GM21515 (cell line): ENCODE results near the gene BACH2.
A peak's percentile ranks its signal among the peaks of the same experiment; 100 is the strongest.
"Not testable (repeated sequence)": the region's sequence is repeated elsewhere in the genome, so short reads cannot be mapped to it uniquely, and the experiment has no call there.

Source experiments
- ATAC-seq: cut with Tn5 transposase; IDR thresholded peaks from one replicate; pipeline ENCODE4 v1.9.1; 2021; ENCODE audit not compliant: unreplicated experiment

Gene BACH2

GRCh38 chr6:90186637-90187371 lies 109.8 kb downstream of the BACH2 start:
- no peak for ATAC-seq

- ATAC-seq, result no peak
Observed at GRCh38 chr6:90186026-90186425, 110.6 kb downstream of the BACH2 start.

GRCh38 chr6:90184334-90185298 lies 112.0 kb downstream of the BACH2 start:
- ATAC-seq, result no peak

- ATAC-seq, result no peak
Observed at GRCh38 chr6:90183587-90184333, 112.9 kb downstream of the BACH2 start.

- no peak for ATAC-seq
Observed at GRCh38 chr6:90180526-90180925, 116.1 kb downstream of the BACH2 start.

- no peak for ATAC-seq
Observed at GRCh38 chr6:90179190-90180169, 117.2 kb downstream of the BACH2 start.

GRCh38 chr6:90178384-90178855 lies 118.2 kb downstream of the BACH2 start:
- no peak for ATAC-seq

- ATAC-seq, result no peak
Observed at GRCh38 chr6:90177544-90178383, 118.9 kb downstream of the BACH2 start.

GRCh38 chr6:90175627-90176538 lies 120.8 kb downstream of the BACH2 start:
- peak; percentile 64 for ATAC-seq

GRCh38 chr6:90173262-90173925 lies 123.2 kb downstream of the BACH2 start:
- ATAC-seq, result no peak

GRCh38 chr6:90170601-90171000 lies 126.0 kb downstream of the BACH2 start:
- no peak for ATAC-seq

GRCh38 chr6:90169374-90169773 lies 127.3 kb downstream of the BACH2 start:
- no peak for ATAC-seq

- ATAC-seq, result no peak
Observed at GRCh38 chr6:90168693-90169131, 127.9 kb downstream of the BACH2 start.

- no peak for ATAC-seq
Observed at GRCh38 chr6:90167514-90168379, 128.9 kb downstream of the BACH2 start.

GRCh38 chr6:90166155-90166924 lies 130.3 kb downstream of the BACH2 start:
- ATAC-seq, result not testable (repeated sequence)
